Hepatocyte (in vitro differentiated cells): ENCODE measurements around the gene TEAD1.

Source experiments
- CTCF ChIP-seq: fragments of 200-600 bp; sonication (generic); IDR thresholded peaks from 2 replicates; pipeline ENCODE4 v1.5.1; 2016; ENCODE audit warnings: antibody characterized with exemption, mild to moderate bottlenecking; ENCODE audit not compliant: poor library complexity
- EZH2 ChIP-seq: fragments of 200-600 bp; sonication (generic); IDR thresholded peaks from 2 replicates; pipeline ENCODE4 v1.6.1; 2016; ENCODE audit warnings: antibody characterized with exemption, mild to moderate bottlenecking, borderline replicate concordance
- EZH2phosphoT487 ChIP-seq: fragments of 200-600 bp; sonication (generic); IDR thresholded peaks from one replicate; pipeline ENCODE4 v1.6.1; 2018; ENCODE audit warnings: antibody characterized with exemption, mild to moderate bottlenecking, low read depth, moderate library complexity; ENCODE audit not compliant: unreplicated experiment, severe bottlenecking

DNA sequence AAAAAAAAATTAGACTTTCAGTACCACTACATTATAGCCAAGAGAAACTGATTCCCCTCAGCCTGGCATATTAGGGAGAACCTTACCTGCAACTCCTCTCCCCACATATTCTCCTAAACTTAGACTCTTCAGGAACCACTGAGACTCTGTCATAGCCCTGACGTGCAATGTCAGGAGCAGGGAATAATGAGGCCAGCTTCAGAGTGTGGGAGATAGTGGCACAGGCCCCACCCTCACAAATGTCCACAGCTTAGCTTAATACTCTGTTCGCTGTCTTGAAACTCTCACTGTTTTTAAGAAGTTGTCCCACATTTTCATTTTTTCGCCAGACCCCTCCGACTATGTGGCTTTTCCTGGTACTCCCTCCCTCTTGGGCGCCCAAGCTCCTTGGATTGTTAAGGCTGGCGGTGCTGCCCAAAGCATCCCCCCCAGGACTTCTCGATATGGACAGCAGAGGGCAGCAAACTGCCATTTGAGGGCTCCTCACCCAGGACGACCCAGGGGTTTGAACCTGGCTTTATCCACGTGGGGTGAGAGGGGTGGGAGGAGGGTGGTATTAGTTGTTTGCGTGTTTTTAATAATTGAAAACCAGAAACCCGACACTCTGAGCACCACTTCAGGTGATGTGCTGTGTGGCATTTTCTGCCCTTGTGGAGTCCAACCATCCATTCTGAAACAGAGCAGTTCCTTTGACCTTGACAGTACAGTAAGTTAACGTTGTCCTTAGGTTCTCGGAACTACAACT lies 289.7 kb downstream of the TEAD1 start:
- TF ChIP-seq CTCF (peak; percentile 91), EZH2 (no peak), EZH2phosphoT487 (no peak)
